Measurements from ENCODE around the gene POU2F3.

Gene POU2F3

DNA sequence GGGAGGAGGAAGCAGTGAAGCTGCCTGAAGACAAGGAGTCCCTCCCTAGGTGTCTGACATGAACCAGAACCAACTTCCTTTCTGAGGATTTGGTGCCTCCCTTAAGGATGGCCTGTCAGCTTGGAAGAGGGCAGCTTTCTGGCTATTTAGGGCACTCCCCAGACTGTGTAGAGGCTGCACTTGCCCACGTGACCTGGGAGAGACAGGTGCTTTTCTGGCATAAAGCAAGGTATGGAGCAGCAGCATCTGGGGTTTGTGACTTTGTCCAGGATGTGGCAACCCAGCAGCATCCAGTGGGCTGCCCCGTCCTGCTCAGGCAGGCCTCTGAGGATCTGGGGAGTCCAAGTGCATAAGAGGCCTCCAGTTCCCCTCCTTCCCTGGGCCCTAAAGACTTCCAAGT, 43.2 kb downstream of the POU2F3 start:
- no peak overlapping the region for H3K4me3 ChIP-seq (ENCODE audit: low read length)
- DNase-seq (ENCODE audit: low read depth) = no peak
- TF ChIP-seq, protein P1, sequence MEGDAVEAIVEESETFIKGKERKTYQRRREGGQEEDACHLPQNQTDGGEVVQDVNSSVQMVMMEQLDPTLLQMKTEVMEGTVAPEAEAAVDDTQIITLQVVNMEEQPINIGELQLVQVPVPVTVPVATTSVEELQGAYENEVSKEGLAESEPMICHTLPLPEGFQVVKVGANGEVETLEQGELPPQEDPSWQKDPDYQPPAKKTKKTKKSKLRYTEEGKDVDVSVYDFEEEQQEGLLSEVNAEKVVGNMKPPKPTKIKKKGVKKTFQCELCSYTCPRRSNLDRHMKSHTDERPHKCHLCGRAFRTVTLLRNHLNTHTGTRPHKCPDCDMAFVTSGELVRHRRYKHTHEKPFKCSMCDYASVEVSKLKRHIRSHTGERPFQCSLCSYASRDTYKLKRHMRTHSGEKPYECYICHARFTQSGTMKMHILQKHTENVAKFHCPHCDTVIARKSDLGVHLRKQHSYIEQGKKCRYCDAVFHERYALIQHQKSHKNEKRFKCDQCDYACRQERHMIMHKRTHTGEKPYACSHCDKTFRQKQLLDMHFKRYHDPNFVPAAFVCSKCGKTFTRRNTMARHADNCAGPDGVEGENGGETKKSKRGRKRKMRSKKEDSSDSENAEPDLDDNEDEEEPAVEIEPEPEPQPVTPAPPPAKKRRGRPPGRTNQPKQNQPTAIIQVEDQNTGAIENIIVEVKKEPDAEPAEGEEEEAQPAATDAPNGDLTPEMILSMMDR (IDR thresholded peaks at IDR 0.05; ENCODE audit: insufficient read depth, low read depth, low read length, missing control alignments) = no peak

DNA sequence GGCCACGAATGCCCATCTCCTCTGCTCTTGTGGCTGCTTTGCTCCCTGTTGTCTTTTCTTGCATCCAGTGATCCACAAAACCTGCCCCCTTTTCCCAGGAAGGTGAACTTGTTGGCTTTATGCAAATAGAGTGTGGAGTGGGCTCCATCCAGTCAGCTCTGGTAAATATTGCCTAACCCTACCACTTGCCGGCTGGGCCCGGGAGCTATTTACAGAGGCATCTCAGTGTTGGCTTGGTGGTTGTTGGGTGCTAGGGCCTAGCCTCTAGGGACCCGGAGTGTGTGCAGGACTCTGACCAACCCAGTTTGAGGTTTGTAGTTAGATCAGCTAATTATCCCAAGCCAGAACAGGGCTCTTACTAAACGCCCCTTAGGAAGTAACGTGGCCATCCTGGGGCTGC, 44.3 kb downstream of the POU2F3 start:
- TF ChIP-seq, protein P1 (IDR thresholded peaks at IDR 0.05; ENCODE audit: insufficient read depth, low read depth, low read length, missing control alignments) = no peak
- no peak for DNase-seq (ENCODE audit: low read depth)

DNA sequence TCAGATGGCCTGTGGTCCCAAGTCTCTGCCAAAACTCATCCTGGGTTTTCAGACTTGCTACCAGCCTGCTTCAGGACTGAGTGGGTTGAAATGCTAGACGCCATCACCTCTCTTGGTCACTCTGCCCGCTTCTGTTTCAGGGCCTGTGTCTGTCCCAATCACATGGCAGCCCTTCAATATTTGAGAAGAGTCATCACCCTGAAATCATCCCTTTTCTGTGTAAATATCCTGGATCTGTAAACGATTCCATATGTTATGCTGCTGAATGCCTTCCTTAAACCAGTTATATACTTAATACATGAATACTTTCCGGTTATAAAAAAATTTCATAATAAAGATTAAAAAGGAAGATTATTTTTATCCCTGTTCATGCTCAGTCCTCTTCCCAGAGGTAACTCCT, 45.3 kb downstream of the POU2F3 start:
- no peak for DNase-seq (ENCODE audit: low read depth)
- H3K4me3 ChIP-seq (ENCODE audit: low read length) = no peak overlapping the region
- TF ChIP-seq, protein P1 (IDR thresholded peaks at IDR 0.05; ENCODE audit: insufficient read depth, low read depth, low read length, missing control alignments) = no peak

More for the DNA sequence above, 44.3 kb downstream of the POU2F3 start:
- H3K4me3 ChIP-seq (ENCODE audit: low read length) = no peak overlapping the region

DNA sequence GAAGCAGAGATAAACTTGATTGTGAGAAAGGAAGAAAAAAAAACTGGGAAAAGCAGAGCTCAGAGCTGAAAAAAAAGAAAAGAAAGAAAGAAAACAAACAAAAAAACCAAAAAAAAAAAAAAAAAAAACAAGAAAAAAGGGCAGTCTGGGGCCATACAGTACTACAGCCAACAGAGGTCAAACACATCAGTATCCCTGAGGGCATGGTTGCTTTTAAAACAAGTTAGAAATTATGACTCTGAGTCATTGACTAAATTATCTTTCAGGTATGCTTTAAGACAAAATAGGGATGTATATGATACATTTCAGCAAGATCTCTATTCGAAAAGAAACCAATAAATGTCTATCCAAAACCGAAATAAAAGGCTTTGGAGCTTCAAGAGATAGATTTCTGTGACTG, 48.1 kb downstream of the POU2F3 start:
- peak; percentile 29 for DNase-seq (ENCODE audit: low read depth)
- H3K4me3 ChIP-seq (ENCODE audit: low read length) = no peak overlapping the region
- TF ChIP-seq, protein P1 (IDR thresholded peaks at IDR 0.05; ENCODE audit: insufficient read depth, low read depth, low read length, missing control alignments) = no peak

DNA sequence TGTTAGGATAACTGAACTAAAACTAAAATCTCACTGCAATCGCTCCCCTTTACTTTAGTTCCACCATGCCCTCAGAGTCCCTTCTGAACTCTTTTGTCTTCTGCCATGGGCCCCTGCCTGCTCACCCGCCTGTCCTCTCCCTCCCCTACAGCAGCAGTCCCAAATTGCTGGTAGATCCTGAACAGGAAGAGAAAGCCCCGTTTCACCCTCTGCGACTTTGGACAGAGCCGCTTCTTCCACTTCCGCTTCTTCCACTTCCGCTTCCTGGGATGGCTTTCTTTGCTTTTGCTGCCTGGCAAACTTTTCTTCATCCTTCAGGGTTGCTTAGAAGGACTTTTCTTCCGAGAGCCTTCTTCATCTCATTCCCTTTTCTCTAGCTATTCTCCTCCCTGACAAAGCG, 49.5 kb downstream of the POU2F3 start:
- no peak overlapping the region for H3K4me3 ChIP-seq (ENCODE audit: low read length)
- no peak for DNase-seq (ENCODE audit: low read depth)
- TF ChIP-seq, protein P1 (IDR thresholded peaks at IDR 0.05; ENCODE audit: insufficient read depth, low read depth, low read length, missing control alignments) = no peak

DNA sequence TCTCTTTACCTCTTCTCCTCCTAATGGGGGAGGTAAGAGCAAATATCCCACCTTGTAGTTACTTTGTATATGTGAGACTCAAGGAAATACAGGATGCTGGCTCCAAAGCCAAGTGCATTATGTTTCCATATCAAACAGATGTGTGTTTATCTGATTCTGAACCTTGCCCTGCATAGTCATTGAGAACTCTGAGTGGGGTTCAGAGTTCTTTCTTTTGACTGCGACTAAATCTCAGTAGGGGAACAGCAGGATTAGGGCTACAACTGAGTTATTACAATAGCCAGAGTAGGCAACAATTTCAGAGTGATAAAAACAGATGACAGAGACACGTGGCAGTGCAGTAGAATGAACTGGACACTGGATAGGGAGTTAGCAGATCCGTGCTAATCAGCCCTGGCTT, 51.0 kb downstream of the POU2F3 start:
- no peak overlapping the region for H3K4me3 ChIP-seq (ENCODE audit: low read length)
- TF ChIP-seq, protein P1 (IDR thresholded peaks at IDR 0.05; ENCODE audit: insufficient read depth, low read depth, low read length, missing control alignments) = no peak
- no peak for DNase-seq (ENCODE audit: low read depth)

GRCh38 chr11:120293038-120293800, 53.3 kb downstream of the POU2F3 start:
- DNase-seq (ENCODE audit: low read depth) = peak; percentile 64
- no peak overlapping the region for H3K4me3 ChIP-seq (ENCODE audit: low read length)
- TF ChIP-seq, protein P1 (IDR thresholded peaks at IDR 0.05; ENCODE audit: insufficient read depth, low read depth, low read length, missing control alignments) = no peak

Measured in epithelial cell of esophagus (primary cell).